GM12873 (cell line): Measurements from ENCODE around the gene CRYGS.

Experiments
- TF ChIP-seq, protein P1 (sequence below): IDR thresholded peaks from 2 replicates; pipeline ENCODE4 v1.5.1; 2012; ENCODE audit warnings: low read depth, mild to moderate bottlenecking, moderate library complexity, low read length, control low read depth; ENCODE audit not compliant: insufficient read depth; ENCODE audit errors: missing control alignments

Gene CRYGS

DNA sequence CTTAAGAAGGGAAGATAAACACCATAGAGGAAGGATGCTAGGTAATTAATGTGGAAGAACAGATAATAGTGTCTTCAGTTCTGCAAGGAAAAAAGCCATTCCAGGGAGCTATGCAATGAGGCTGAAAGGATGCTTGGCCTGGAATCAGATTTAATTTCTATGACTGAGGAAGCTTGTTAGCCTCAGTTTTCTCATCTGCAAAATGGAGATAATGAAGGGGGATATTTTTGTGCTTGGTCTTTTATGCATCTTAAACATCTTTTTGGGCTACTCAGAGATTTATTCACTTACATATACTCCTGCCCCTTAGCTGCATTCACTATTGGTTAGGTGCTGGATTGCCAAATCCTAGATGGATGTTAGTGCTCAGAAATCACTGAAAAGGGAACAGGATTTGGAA, 43.0 kb upstream of the CRYGS start:
- TF ChIP-seq, protein P1, sequence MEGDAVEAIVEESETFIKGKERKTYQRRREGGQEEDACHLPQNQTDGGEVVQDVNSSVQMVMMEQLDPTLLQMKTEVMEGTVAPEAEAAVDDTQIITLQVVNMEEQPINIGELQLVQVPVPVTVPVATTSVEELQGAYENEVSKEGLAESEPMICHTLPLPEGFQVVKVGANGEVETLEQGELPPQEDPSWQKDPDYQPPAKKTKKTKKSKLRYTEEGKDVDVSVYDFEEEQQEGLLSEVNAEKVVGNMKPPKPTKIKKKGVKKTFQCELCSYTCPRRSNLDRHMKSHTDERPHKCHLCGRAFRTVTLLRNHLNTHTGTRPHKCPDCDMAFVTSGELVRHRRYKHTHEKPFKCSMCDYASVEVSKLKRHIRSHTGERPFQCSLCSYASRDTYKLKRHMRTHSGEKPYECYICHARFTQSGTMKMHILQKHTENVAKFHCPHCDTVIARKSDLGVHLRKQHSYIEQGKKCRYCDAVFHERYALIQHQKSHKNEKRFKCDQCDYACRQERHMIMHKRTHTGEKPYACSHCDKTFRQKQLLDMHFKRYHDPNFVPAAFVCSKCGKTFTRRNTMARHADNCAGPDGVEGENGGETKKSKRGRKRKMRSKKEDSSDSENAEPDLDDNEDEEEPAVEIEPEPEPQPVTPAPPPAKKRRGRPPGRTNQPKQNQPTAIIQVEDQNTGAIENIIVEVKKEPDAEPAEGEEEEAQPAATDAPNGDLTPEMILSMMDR: no peak

DNA sequence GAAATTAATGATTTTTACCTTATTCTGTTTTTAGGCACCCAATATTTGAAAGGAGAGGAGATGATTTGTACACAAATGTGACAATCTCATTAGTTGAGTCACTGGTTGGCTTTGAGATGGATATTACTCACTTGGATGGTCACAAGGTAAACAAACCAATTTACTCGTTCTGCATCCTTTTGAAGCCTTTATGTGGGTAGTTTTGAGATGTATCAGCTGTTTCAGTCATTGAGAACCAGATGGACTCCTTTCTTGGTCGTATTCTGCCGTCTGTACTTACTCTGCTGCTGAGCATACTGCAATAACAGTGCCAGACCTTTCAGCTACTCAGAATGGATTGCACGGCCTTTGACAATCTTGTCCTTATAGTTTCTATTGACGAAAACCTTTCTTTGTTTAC, 39.7 kb upstream of the CRYGS start:
- TF ChIP-seq, protein P1: no peak

DNA sequence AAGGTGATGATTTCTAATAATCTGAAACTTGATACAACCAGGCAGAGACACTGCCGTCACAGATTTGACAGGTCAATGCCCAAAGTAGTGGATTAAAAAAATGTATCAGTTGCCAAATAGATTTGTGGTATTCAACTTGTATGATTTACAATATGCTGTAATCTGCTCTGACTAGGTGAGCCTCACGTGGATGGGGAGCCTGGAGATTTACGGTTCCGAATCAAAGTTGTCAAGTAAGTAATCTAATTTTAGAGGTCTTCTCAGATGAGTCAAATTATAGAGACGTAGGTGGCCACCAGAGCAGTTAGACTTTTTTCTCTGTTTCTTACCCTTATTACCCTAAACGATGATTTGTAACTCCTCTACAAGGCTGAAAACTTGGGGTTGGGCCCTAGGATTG, 38.4 kb upstream of the CRYGS start:
- TF ChIP-seq, protein P1: no peak

GRCh38 chr3:186580785-186581184, 36.6 kb upstream of the CRYGS start:
- TF ChIP-seq, protein P1: no peak

GRCh38 chr3:186577521-186577920, 33.3 kb upstream of the CRYGS start:
- TF ChIP-seq, protein P1: no peak

DNA sequence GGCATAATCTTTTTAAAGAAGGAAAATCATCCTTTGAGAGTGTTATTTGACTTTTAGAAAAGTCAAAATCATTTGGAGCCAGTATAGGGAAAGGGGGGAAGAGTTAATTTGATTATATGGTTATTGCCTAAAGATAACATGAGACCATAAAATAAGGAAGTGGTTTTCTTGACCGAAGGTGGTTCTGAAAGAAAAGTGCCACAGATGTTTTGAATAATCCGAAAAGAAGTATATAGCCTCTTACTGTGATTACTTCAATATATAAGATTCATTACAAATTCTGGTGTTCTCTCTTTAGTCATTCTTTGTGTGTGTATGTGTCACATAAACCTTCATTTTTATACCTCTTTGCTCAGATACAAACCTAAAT, 27.4 kb upstream of the CRYGS start:
- TF ChIP-seq, protein P1: no peak

- TF ChIP-seq, protein P1: no peak
Measured at GRCh38 chr3:186570941-186571643, 26.9 kb upstream of the CRYGS start.
